H1 (cell line): ENCODE data around the gene KCTD2. TPM values are rescaled to one million over a fixed set of nuclear protein-coding genes. Genes with fewer than 3 reads are reported as not detected.

ENCODE experiments used
- CHD7 ChIP-seq: fragments of 300-600 bp; sonication (generic); IDR thresholded peaks from 2 replicates; pipeline ENCODE4 v1.7.1; 2012; ENCODE audit warnings: low read length, moderate library complexity, mild to moderate bottlenecking, inconsistent platforms; ENCODE audit not compliant: insufficient replicate concordance
- FOSL1 ChIP-seq: IDR thresholded peaks from 2 replicates; pipeline ENCODE4 v1.6.1; 2011; ENCODE audit warnings: mild to moderate bottlenecking, low read depth, low read length, moderate library complexity; ENCODE audit not compliant: insufficient read depth
- HDAC6 ChIP-seq: IDR thresholded peaks from one replicate; pipeline ENCODE4 v1.7.1; 2012; ENCODE audit warnings: low read depth, mild to moderate bottlenecking, inconsistent platforms, low read length, moderate library complexity
- NANOG ChIP-seq: IDR thresholded peaks from 2 replicates; pipeline ENCODE4 v1.6.1; 2011; ENCODE audit warnings: low read length, low read depth, mild to moderate bottlenecking, inconsistent platforms; ENCODE audit not compliant: insufficient read depth, poor library complexity, severe bottlenecking
- POLR2AphosphoS5 ChIP-seq: IDR thresholded peaks from 2 replicates; pipeline ENCODE4 v1.6.1; 2011; ENCODE audit warnings: low read depth, low read length
- POU5F1 ChIP-seq: IDR thresholded peaks from 2 replicates; pipeline ENCODE4 v1.6.1; 2011; ENCODE audit warnings: low read depth, mild to moderate bottlenecking, low read length, moderate library complexity
- SIRT6 ChIP-seq: IDR thresholded peaks from one replicate; pipeline ENCODE4 v1.7.1; 2012; ENCODE audit warnings: low read length, inconsistent platforms
- TCF12 ChIP-seq: IDR thresholded peaks from 2 replicates; pipeline ENCODE4 v1.6.1; 2011; ENCODE audit warnings: low read depth, mild to moderate bottlenecking, low read length
- polyA plus RNA-seq, 7 experiments: library from polyadenylated mRNA; depleted of rRNA in 3 of 7; stranded (reverse) in 5 of 7; unstranded in 2 of 7; fragments of >200 nt in 5 of 7; fragments of 200-250 nt in 2 of 7; gene quantifications; 1 replicate in 5 of 7; 2 replicates in 1 of 7; 4 replicates in 1 of 7; pipeline versions ENCODE4 v1.2.1 to v1.2.3, GENCODE V29; 2011 to 2013; ENCODE audit warnings: missing spikeins in 2 of 7, mixed read lengths in 2 of 7
- total RNA-seq: library from RNA; stranded (reverse); fragmentation: NEBNext Ultra II Directional; extraction: Animal tissue kit (Norgen Biotek cat#: 25700); gene quantifications from 2 replicates; pipeline ENCODE4 v1.2.1, GENCODE V29; 2021

KCTD2 gene
- total and polyA plus RNA-seq, 2 of the 8 experiments (the other 6 are each of a cell fraction or from before 2014, with no cell fraction given), result 33.7 to 36.8 TPM

- no peak for TF ChIP-seq CHD7
- TF ChIP-seq POLR2AphosphoS5, result no peak
- no peak for TF ChIP-seq SIRT6
- no peak for TF ChIP-seq NANOG
- TF ChIP-seq FOSL1, result no peak
- no peak for TF ChIP-seq TCF12
- TF ChIP-seq HDAC6, result no peak
- no peak for TF ChIP-seq POU5F1
Observed at GRCh38 chr17:75009139-75009724, 37.8 kb upstream of the KCTD2 start (continued).
